ENCODE measurements around the gene HOOK2.
A peak's percentile ranks its signal among the peaks of the same experiment; 100 is the strongest.

HOOK2 gene

GRCh38 chr19:12763100-12763499, 12.3 kb downstream of the HOOK2 start:
- no peak overlapping the region for H3K4me3 ChIP-seq (ENCODE audit: low read depth, low read length)
- no peak for TF ChIP-seq CTCF (IDR thresholded peaks at IDR 0.05; ENCODE audit: insufficient read depth, low read depth, low read length, missing control alignments)

DNA sequence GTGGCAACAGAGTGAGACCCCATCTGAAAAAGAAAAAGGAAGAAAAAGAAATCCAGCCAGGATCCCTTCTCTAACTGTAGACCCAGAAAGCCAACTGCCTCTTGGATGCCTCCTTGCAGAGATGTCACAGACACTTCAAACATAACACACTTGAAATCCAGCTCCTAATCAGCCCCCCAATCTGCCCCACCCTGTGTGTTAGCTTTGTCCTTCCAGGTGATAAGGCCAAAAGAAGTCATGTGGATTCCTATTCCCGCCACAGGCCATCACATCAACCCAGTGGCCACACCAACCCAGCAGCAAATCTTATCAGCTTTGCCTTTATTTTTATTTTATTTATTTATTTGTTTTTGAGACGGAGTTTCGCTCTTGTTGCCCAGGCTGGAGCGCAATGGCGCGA, 15.7 kb downstream of the HOOK2 start:
- no peak for DNase-seq (ENCODE audit: low read depth)
- no peak for TF ChIP-seq CTCF (IDR thresholded peaks at IDR 0.05; ENCODE audit: insufficient read depth, low read depth, low read length, missing control alignments)
- no peak overlapping the region for H3K4me3 ChIP-seq (ENCODE audit: low read depth, low read length)

More at GRCh38 chr19:12763100-12763499, 12.3 kb downstream of the HOOK2 start:
- no peak for DNase-seq (ENCODE audit: low read depth)

GRCh38 chr19:12757544-12758274, 17.6 kb downstream of the HOOK2 start:
- no peak overlapping the region for H3K4me3 ChIP-seq (ENCODE audit: low read depth, low read length)
- peak; percentile 89 for TF ChIP-seq CTCF (IDR thresholded peaks at IDR 0.05; ENCODE audit: insufficient read depth, low read depth, low read length, missing control alignments)
- peak; percentile 74 for DNase-seq (ENCODE audit: low read depth)

DNA sequence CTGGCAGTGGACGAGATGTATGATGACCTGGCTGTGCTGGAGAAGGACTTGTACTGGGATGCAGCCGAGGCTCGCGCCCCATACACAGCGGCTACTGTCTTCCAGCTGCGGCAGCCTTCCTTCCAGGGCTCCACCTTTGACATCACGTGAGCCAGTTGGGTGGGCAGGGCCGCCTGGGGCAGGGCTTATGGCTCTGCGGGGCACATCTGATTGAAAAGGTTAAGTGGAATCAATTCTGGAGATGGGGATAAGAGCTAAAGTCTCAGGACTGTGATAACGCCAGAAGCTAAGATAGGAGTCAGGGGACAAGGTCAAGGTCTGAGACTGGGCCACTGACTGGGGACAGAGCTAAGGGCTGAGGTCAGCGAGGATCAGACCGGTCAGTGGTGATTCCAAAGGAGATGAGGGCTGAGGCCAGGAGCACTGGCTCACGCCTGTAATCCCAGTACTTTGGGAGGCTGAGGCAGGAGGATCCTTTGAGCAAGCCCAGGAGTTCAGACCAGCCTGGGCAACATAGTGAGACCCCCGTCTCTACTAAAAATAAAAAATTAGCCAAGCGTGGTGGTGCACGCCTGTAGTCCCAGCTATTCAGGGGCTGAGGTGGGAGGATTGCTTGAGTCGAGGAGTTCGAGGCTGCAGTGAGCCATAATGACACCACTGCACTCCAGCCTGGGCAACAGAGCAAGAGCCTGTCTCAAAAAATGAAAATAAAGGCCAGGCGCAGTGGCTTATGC, 19.0 kb downstream of the HOOK2 start:
- no peak for DNase-seq (ENCODE audit: low read depth)
- H3K4me3 ChIP-seq (ENCODE audit: low read depth, low read length): no peak overlapping the region
- no peak for TF ChIP-seq CTCF (IDR thresholded peaks at IDR 0.05; ENCODE audit: insufficient read depth, low read depth, low read length, missing control alignments)

GRCh38 chr19:12754465-12755196, 20.7 kb downstream of the HOOK2 start:
- no peak overlapping the region for H3K4me3 ChIP-seq (ENCODE audit: low read depth, low read length)
- DNase-seq (ENCODE audit: low read depth): no peak
- TF ChIP-seq CTCF (IDR thresholded peaks at IDR 0.05; ENCODE audit: insufficient read depth, low read depth, low read length, missing control alignments): no peak

DNA sequence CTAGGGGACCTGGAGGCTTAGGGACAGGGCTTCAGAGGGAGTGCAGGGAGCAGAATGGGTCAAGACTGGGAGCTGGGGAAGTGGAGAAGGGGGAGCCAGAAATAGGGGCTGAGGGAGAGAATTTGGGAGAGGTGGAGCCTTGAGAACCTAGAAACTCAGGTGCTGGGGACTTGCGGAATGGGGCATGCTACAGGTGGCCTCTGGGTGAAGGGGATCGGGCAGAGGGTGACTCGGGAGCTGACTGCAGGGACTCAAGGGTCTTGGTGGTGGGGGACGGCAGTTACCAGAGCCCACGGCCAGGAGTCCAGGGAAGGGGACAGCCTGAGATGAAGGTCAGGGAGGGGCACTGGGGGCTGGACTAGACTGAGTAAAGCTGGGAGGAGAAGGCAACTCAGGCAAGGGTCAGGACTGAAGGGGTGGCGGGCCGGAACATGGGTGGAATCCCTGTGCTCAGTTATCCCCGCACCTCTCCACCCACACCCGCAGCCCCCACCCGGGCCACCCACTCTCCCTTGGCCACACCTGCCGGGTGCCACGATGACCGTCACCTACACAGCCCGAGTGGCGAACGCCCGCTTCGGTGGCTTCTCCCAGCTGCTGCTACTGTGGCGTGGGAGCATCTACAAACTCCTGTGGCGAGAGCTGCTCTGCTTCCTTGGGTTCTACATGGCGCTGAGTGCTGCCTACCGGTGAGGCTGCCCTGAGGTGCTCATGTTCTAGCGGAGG, 23.1 kb downstream of the HOOK2 start:
- TF ChIP-seq CTCF (IDR thresholded peaks at IDR 0.05; ENCODE audit: insufficient read depth, low read depth, low read length, missing control alignments): no peak
- no peak overlapping the region for H3K4me3 ChIP-seq (ENCODE audit: low read depth, low read length)
- no peak for DNase-seq (ENCODE audit: low read depth)

Data from GM12865 (cell line).